ENCODE results near the gene CLCC1.

GRCh38 chr1:108955881-108956280 lies 7.4 kb downstream of the CLCC1 start:
- TF ChIP-seq ZNF274 (IDR thresholded peaks at IDR 0.05; ENCODE audit: low read depth, low read length) (no peak), SUZ12 (IDR thresholded peaks at IDR 0.05; ENCODE audit: extremely low read depth, insufficient read depth, insufficient read length) (no peak), YY1 (IDR thresholded peaks at IDR 0.05; ENCODE audit: insufficient read depth, insufficient read length) (no peak)

All from NT2/D1 (cell line).